Stomach smooth muscle (tissue), 2 donors: ENCODE data around the gene ZFPM1.

ENCODE experiments used
- H3K27ac ChIP-seq: one replicate; pipeline ENCODE4 v1.7.0; 2013; ENCODE audit warnings: mild to moderate bottlenecking, low read length, inconsistent platforms
- H3K27me3 ChIP-seq, 2 donors: one replicate each; pipeline ENCODE4 v1.7.0; 2013; ENCODE audit warnings: low read length in 2 of 2; ENCODE audit not compliant: insufficient read depth in 2 of 2, control insufficient read depth in 1 of 2
- H3K36me3 ChIP-seq, 2 donors: one replicate each; pipeline ENCODE4 v1.7.0; 2013; ENCODE audit warnings: low read length in 2 of 2; ENCODE audit not compliant: control insufficient read depth in 2 of 2, insufficient read depth in 2 of 2
- H3K4me1 ChIP-seq: one replicate; pipeline ENCODE4 v1.7.0; 2013; ENCODE audit warnings: low read length; ENCODE audit not compliant: control insufficient read depth, insufficient read depth
- H3K4me3 ChIP-seq, 2 donors: one replicate each; pipeline ENCODE4 v1.7.0; 2013; ENCODE audit warnings: low read length in 2 of 2
- H3K9ac ChIP-seq, 2 donors: one replicate each; pipeline ENCODE4 v1.7.0; 2013; ENCODE audit warnings: low read length in 2 of 2, mild to moderate bottlenecking in 1 of 2
- H3K9me3 ChIP-seq, 2 donors: one replicate each; pipeline ENCODE4 v1.7.0; 2013; ENCODE audit warnings: low read length in 2 of 2; ENCODE audit not compliant: control insufficient read depth in 2 of 2
- donor health status: healthy.
- donor health status: Pancreatic carcinoma.

The ZFPM1 gene

GRCh38 chr16:88418869-88419268 is 34.2 kb upstream of the ZFPM1 start:
- Histone ChIP-seq H3K4me1 (no peaks in the 10 kb centered on the region), H3K27me3 (peaks cover 0 to 7% of the 10 kb centered on the region in 2 donors), H3K4me3 (no peak overlapping the region), H3K27ac (no peak overlapping the region), H3K36me3 (no peaks in the 10 kb centered on the region), H3K9me3 (no peaks in the 10 kb centered on the region), H3K9ac (no peak overlapping the region)

- peaks cover 0 to 7% of the 10 kb centered on the region in 2 donors for H3K27me3 ChIP-seq
- H3K27ac ChIP-seq, result no peak overlapping the region
- H3K36me3 ChIP-seq, result no peaks in the 10 kb centered on the region
- no peaks in the 10 kb centered on the region for H3K9me3 ChIP-seq
- H3K9ac ChIP-seq, result no peak overlapping the region
- H3K4me3 ChIP-seq, result no peak overlapping the region
- no peaks in the 10 kb centered on the region for H3K4me1 ChIP-seq
Measured at GRCh38 chr16:88419790-88420189, 33.3 kb upstream of the ZFPM1 start.

DNA sequence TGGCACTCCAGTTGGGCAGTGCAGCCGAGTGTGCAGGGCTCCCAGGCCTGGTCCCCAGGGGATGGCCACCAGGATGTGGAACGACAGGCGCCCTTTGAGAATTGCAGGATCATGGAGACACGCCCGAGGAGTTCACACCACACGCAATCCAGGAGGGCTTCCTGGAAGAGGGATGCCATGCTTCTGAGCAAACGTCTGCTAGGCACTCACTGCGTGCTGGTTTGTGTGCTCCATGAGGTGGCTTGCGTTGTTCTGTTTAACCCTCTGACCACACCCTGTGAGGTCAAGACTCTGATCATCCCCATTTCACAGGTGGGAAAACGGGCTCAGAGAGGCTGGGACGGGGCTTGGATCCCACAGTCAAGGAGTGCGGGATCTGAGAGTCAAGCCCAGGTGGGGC is 32.6 kb upstream of the ZFPM1 start:
- Histone ChIP-seq H3K4me3 (no peak overlapping the region), H3K9me3 (no peaks in the 10 kb centered on the region), H3K36me3 (no peaks in the 10 kb centered on the region), H3K27me3 (peaks cover 0 to 7% of the 10 kb centered on the region in 2 donors), H3K27ac (no peak overlapping the region), H3K4me1 (no peaks in the 10 kb centered on the region), H3K9ac (no peak overlapping the region)

GRCh38 chr16:88421301-88421700 is 31.8 kb upstream of the ZFPM1 start:
- no peak overlapping the region for H3K4me3 ChIP-seq
- no peak overlapping the region for H3K27ac ChIP-seq
- no peak overlapping the region for H3K9ac ChIP-seq
- peaks cover 0 to 7% of the 10 kb centered on the region in 2 donors for H3K27me3 ChIP-seq
- H3K4me1 ChIP-seq, result no peaks in the 10 kb centered on the region
- H3K36me3 ChIP-seq, result no peaks in the 10 kb centered on the region
- H3K9me3 ChIP-seq, result no peaks in the 10 kb centered on the region

DNA sequence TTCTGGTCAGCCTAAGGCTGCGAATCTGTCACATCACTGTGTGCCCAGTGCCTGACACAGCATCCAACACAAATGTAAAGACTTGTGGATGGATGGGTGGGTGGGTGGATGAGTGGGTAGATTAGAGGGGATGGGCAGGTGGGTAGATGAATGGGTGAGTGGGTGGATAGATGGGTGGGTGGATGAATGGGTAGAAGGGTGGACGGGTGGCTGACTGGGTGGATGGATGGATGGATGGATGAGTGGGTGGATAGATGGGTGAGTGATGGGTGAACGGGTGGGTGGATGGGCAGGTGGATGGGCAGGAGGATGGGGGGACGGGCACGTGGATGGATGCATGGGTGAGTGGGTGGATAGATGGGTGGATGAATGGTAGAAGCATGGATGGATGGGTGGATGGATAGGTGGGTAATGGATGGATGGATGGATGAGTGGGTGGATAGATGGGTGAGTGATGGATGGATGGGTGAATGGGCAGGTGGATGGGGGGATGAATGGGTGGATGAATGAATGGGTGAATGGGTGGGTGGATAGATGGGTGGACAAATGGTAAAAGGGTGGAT is 31.1 kb upstream of the ZFPM1 start:
- H3K27me3 ChIP-seq, result peaks cover 0 to 7% of the 10 kb centered on the region in 2 donors
- no peaks in the 10 kb centered on the region for H3K4me1 ChIP-seq
- no peaks in the 10 kb centered on the region for H3K36me3 ChIP-seq

DNA sequence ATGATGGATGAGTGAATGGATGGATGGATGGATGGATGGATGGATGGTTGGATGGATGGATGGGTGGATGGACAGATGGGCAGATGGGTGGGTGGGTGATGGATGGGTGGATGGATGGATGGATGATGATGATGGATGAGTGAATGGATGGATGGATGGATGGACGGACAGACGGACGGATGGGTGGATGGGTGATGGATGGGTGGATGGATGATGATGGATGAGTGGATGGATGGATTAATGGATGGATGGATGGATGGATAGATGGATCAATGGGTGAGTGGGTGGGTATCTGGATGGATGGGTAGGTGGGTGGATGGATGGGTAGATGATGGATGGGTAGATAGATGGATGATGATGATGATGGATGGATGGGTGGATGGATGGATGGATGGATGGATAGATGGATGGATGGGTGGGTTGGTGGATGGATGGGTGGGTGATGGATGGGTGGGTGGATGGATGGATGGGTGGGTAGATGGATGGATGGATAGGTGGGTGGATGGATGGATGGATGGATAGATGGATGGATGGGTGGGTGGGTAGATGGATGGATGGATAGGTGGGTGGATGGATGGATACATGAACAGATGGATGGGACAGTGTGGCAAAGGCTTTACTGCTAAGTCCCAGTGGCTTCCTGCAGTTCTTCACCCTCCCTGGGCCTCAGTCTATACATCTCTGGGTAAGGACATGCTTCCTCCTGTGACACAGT is 30.2 kb upstream of the ZFPM1 start:
- Histone ChIP-seq H3K36me3 (no peaks in the 10 kb centered on the region), H3K27me3 (peaks cover 0 to 7% of the 10 kb centered on the region in 2 donors), H3K4me3 (no peak overlapping the region), H3K9me3 (no peaks in the 10 kb centered on the region), H3K9ac (no peak overlapping the region), H3K27ac (no peak overlapping the region), H3K4me1 (no peaks in the 10 kb centered on the region)

More for the DNA sequence above, 31.1 kb upstream of the ZFPM1 start:
- no peak overlapping the region for H3K4me3 ChIP-seq
- no peak overlapping the region for H3K27ac ChIP-seq
- H3K9ac ChIP-seq, result no peak overlapping the region
- no peaks in the 10 kb centered on the region for H3K9me3 ChIP-seq

DNA sequence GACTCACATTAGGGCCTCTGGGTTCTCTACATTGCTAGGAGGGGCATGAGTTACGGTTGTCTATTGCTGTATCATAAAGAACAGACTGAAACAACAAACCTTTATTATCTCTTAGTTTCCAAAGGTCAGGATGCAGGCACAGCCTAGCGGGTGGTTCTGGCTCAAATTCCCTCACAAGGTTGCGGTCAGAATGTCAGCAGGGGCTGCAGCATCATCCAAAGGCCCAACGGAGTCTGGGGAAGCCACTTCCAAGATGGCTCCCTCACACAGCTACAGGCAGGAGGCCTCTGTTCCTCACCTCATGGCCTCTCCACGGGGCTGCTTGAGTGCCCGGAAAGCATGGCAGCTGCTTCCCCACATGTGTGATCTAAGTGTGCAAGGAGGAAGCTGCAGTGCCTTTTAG is 29.6 kb upstream of the ZFPM1 start:
- H3K9ac ChIP-seq, result no peak overlapping the region
- H3K27me3 ChIP-seq, result peaks cover 0 to 7% of the 10 kb centered on the region in 2 donors
- H3K9me3 ChIP-seq, result no peaks in the 10 kb centered on the region

GRCh38 chr16:88424587-88425235 is 28.4 kb upstream of the ZFPM1 start:
- no peak overlapping the region for H3K9ac ChIP-seq
- H3K27me3 ChIP-seq, result peaks cover under 1 to 6% of the 10 kb centered on the region in 2 donors
- H3K9me3 ChIP-seq, result no peaks in the 10 kb centered on the region
- H3K4me3 ChIP-seq, result no peak overlapping the region
- H3K36me3 ChIP-seq, result no peaks in the 10 kb centered on the region
- no peak overlapping the region for H3K27ac ChIP-seq
- H3K4me1 ChIP-seq, result no peaks in the 10 kb centered on the region

More for the DNA sequence above, 29.6 kb upstream of the ZFPM1 start:
- no peaks in the 10 kb centered on the region for H3K4me1 ChIP-seq
- H3K27ac ChIP-seq, result no peak overlapping the region
- no peaks in the 10 kb centered on the region for H3K36me3 ChIP-seq
- H3K4me3 ChIP-seq, result no peak overlapping the region

DNA sequence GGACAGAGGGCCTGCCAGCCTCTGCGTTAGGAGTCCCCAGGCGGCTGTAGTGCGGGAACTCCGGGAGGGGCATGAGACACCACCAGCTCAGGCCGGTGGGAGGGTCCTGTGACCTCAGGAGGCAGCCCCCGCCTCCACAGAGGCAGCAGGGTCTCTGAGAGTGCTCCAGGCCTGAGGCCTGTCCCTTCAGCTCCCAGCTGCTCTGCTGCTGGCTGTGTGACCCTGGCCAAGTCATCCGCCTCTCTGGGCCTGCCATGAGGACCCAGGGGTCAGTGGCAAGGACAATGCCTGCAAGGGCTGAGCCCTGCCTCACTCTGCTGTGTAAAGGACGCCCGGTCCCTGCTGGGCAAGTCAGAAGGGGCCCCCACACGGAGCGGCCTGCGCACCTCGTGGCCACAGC is 27.1 kb upstream of the ZFPM1 start:
- Histone ChIP-seq H3K9ac (no peak overlapping the region), H3K36me3 (no peaks in the 10 kb centered on the region), H3K27me3 (peaks cover 3 to 13% of the 10 kb centered on the region in 2 donors), H3K27ac (no peak overlapping the region), H3K4me3 (no peak overlapping the region), H3K9me3 (no peaks in the 10 kb centered on the region), H3K4me1 (peaks cover 4% of the 10 kb centered on the region)

GRCh38 chr16:88427376-88427775 is 25.7 kb upstream of the ZFPM1 start:
- Histone ChIP-seq H3K9me3 (no peaks in the 10 kb centered on the region), H3K36me3 (no peaks in the 10 kb centered on the region), H3K9ac (no peak overlapping the region), H3K4me3 (no peak overlapping the region), H3K27me3 (peaks cover 13 to 25% of the 10 kb centered on the region in 2 donors), H3K27ac (no peak overlapping the region), H3K4me1 (peaks cover 7% of the 10 kb centered on the region)

GRCh38 chr16:88428156-88428555 is 24.9 kb upstream of the ZFPM1 start:
- Histone ChIP-seq H3K27ac (no peak overlapping the region), H3K27me3 (peaks cover 15 to 28% of the 10 kb centered on the region in 2 donors), H3K36me3 (no peaks in the 10 kb centered on the region), H3K4me3 (no peak overlapping the region), H3K9ac (no peak overlapping the region), H3K4me1 (peaks cover 7% of the 10 kb centered on the region), H3K9me3 (no peaks in the 10 kb centered on the region)
